Activated CD4-positive, alpha-beta T cell treated with anti-CD3 and anti-CD28 coated beads for 1 hour (primary cell): ENCODE results near the gene PAM16.
"Not testable (repeated sequence)": the region's sequence is repeated elsewhere in the genome, so short reads cannot be mapped to it uniquely, and the experiment has no call there.

Source experiments
- DNase-seq: peaks from one replicate; pipeline ENCODE4 v3.0.0-alpha.2; 2020

Gene PAM16

DNA sequence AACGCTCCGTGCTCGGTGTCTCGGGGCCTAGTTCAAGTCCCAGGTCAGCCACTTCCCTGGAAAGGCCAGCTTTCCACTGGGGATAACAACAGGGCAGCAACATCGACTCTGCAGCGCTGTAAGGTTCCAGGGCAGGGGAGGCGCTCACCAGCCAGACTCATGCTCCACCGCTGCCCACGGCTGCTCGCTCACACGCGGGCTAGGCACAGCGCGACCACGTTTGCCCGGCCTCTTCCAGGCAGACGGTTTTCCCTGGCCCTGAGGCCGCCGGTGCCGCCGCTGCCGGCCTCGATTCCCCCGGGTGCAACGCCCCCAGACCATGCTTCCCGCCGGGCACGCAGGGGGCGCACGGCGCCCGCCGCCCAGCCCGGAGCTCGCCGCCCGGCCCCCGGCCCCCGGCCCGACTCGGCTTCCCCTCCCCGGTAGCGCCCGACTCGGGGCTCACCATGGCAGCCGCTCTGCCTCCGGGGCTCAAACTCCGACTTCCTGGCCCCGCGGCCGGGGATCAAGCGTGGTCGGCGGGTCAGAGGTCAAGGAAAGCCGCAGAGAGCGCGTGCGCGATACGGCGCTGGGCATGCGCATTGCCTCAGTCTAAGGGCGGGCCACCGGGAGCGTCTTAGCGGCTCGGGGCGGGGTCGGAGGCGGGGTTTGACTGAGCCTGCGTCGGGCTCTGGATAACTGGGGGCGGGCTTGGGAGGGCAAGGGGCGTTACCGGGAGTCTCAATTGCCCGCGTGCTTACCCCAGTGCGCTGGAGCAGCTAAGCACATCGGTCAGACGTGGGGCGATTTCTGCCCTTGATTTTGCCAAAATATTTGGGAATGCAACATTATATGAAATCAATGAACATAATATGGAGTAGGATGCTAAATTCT, at the start of gene PAM16:
Gene PAM16, minus strand, starts transcription at position 535 of the 873 bp plus-strand sequence. Its CDS starts 87 bp downstream, at position 448.
- peak; percentile 96 for DNase-seq

DNA sequence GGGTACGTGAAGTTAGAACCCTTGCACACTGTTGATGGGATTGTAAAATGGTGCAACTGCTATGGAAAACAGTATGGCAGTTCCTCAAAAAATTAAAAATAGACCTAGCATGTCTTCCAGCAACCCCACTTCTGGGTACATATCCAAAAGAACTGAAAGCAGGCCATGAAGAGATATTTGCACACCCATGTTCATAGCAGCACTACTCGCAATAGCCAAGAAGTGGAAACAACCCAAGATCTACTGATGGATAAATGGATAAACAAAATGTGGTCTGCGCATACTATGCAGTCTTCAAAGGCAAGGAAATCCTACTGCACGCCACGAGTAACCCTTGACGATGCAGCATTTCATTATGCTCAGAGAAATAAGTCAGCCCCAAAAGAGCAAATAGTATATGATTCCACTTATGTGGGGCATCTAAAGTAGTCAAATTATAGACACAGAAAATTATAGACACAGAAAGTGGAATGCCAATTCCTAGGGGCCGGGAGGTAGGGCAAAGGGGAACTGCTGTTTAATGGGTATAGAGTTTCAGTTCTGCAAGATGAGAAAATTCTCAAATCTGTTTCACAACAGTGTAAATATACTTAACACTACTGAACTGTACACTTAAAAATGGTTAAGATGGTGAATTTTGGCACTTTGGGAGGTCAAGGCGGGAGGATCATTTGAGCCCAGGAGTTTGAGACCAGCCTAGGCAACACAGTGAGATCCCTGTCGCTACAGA, 48.0 kb upstream of the PAM16 start:
- no peak for DNase-seq

DNA sequence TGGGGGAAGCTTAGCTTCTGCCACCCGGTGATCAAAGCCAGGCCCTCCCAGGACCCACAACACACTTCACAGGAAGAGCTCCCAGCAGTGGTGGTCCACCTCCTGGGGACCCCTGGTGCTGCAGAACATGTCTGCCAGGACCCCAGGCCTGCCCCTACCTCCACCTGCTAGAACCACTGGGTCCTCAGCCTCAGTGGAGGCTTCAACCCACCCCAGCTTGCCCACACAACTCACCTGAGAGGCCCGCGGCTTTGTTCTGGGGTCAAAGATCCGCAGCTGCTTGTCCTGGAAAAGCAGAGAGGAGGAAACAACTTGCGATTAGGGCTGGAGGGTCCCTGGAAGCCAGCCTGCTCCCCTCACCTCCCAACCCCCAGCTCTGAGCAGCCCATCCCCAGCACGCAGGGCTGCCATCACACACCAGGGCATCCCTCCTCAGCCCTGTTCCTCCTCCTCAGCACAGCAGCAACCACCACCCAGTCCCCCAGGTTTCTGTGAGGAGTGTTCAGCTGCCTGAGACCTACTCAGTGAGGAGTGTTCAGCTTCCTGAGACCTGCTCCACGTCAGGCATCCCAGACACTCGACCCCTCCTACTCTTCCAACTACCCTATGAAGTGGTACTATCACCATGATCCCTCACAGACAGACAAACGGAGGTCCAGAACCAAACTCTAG, 44.1 kb upstream of the PAM16 start:
- DNase-seq, result no peak

DNA sequence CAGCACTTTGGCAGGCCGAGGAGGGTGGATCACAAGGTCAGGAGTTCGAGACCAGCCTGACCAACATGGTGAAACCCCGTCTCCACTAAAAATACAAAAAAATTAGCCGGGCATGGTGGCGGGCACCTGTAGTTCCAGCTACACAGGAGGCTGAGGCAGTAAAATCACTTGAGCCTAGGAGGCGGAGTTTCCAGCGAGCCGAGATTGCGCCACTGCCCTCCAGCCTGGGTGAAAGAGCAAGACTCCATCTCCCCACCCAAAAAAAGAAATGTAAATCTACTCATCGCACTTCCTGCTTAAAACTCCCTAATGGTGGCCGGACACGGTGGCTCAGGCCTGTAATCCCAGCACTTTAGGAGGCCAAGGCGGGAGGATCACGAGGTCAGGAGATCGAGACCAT, 42.7 kb upstream of the PAM16 start:
- not testable (repeated sequence) for DNase-seq

DNA sequence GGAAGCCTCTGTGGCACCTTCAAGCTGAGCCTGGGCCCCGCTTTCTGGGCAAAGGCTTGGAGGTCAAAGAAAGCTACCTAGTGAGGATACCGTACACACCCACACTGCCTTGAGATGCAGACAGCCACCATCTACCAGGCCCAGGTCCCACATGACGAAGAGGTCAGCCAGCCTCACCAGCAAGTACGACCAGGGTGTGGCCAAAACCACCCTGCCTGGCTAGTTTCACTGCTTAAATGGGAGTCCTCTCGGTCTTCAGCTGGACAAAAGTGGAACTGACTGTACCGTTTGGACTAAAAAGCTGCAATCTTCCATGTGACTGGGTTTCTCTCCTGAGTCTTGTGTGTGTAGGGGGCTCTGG, 42.1 kb upstream of the PAM16 start:
- no peak for DNase-seq

DNA sequence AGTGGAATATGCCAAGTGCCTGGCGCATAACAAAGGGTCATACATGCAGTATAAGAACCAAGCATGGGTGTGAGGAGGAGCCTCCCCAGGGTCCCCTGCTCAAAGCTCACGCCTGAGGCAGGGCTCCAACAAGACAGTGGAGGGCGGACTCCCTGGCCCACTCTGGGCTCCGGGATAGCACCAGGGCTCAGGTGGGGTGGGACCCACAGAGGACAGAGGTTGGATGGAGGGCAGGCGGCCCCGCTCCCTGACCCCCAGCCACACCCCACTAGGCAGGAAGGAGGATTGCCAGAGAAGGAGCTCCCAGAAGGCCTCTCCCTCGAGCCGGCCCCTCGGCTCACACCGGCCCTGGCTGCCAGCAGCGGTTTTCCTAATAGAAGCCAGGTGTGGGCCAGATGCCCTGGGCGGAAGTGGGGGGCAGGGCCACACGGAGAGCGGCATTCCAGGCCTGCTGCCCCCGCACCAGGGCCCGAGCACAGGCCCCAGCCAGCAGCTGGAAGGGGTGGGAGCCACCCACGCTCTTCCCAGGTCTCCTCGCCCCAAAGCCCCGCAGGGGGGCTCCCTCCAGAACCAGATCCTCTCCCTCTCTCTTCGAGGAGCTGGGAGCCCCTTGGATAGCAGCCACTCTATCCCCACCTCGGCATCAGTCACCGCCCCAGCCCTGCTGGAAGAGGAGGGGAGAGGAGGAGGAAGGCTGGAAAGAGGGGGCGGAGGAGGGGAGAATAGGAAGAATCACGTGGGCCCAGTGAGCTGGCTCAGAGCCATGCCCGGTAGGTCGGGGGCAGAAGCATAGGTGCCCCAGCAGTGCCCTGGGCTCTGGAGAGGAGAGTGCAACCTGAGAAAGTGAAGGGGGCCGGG, 41.5 kb upstream of the PAM16 start:
- no peak for DNase-seq

DNA sequence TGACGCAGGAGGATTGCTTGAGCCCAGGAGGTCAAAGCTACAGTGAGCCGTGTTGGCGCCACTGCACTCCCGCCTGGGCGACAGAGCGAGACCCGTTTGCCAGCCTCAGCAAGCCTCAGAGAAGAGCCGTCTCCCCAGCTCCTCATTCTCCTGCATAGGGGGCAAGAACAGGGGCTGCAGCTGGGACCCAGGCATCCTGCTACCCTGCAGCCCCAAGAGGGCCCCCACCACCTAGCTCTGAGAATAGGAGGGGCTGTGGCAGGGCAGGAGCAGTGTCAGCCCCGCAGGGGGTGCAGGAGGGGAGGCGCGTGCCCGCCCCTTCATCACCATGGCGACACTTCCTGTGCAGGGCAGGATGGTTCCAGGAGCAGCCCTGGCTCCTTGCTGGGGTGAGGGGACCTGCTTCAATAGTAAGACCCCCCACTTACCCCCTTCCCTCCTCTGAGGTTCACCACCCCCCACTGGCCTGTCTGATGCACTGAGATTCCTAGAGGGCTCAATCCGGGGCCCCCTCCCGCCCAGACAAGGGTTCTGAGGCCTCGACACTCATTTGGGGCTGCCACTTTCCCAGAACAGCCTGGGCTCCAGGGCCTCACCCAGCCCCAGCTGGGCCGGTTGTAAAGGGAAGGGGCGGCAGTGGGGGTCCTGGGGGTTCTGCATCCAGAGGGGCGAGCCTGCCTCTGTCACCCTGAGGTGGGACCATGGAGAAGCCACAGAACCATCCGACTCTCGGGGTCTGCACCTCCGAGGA, 40.7 kb upstream of the PAM16 start:
- DNase-seq, result no peak

DNA sequence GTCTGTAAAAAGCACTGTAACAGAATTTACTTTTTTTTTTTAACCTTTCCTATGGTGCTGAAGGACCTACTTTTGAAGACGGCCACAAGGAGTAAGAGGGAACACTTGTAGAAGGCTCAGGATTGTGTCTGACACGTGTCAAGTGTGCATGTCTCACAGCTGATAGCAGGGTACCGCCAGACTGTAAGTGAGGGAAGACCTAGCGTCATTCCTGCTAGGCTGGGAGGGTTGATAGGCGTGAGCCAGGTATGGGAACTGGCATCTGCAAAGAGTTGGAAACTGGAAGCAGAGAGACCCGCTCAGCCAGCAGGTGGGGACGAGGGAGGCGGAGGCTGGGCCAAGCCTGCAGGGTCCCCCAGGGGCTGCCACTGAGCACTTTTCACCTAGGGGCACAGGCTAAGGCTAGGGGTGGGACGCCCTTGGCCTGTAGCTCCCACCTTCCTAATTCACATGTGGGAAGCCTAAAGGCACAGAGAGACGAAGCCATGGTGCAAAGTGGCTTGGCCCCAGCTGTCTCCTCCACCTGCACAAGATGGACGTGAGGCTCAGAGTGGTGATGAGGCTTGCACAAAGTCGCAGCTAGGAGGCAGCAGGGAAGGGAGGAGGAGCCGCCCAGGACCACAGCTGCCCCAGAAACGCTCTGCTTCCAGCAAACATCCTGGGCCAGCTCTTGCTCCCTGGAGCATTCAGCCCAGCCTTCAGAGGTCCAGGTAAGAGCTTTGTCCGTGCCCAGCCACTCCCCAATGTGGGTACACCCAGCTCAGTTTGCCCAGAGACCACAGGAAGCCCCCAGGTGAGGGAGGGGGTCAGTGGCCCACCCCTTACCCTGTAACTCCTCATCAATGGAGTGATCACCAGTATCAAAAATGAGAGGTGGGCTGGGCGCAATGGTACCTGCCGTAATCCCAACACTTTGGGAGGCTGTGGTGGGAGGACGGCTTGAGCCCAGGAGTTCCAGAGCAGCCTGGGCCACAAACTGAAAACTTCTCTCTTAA, 39.4 kb upstream of the PAM16 start:
- DNase-seq, result no peak

DNA sequence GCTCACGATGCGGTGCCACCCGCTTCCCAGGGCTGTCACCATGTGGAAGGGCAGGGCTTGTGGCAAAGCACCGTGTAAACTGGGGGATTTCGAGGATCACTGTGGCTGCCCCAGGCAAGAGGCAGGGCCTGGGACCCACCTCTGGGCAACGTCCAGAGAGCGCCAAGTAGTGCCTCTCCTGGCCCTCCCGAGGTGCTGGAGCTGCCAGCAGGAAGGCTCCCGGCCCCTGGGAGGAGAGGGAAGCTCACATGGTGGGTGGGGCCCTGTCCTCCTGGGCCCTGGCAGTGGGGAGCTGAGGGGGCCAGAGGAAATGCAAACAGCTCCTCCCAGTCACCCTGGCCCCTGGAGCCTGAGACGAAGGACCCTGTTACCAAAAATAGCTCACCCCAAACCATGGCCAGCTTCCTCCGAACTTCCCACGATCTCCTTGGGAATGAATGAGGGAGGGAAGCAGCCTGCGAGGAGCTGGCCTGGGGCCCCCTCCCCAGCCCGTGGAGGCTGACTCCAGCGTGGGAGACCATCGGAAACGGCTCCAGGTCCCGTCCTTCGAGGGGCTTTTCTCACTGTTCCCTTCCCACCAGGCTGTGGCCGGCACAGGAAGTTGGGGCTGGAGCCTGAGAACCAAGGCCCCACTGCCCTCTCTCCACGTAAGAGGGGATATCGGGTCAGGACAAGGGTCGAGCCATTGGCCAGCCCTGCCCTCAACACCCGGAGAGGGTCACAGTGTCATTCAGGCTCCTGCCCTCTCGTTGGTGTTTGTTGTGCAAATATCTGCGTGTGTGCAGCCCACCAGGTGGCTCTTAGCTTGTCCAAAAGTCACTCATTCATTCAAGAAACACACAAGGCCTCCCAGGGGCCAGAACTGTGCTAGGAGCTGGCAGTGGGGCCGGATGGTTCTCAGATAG, 38.2 kb upstream of the PAM16 start:
- no peak for DNase-seq

DNA sequence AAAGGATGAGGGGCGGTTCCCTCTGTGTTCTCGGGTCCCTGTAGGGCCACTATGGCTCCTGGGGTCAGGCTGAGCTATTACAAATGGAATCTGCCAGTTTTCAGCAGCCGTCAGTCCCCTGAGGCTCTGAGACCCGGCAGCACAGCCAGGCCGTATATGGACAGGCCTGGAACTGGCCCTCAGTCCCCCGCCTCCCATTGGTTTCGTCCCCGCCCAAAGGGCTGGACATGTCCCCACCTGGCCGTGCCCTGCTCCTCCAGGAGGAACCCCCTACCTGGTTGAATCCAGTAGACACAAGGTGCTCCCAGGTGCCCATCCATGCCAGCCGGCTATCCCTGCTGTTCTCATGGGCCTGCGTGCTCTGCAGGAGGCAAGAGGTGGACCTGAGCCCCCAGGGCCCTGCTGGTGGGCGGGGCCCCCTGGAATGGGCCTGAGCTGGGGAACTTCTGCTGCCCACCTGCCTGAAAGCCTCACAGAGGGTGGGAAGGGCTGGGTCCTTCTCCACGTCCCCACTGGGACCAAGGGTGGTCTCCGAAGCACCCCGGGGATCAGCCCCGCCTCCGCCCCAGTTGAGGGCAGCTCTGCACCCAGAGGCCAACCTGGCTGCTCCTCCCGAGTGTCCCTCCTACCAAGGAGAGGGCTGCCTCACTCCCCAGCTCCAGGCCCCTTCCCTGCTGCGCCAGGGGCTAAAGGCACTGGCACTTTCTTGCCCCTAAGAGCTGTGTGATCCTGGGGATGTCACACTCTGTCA, 37.3 kb upstream of the PAM16 start:
- no peak for DNase-seq

DNA sequence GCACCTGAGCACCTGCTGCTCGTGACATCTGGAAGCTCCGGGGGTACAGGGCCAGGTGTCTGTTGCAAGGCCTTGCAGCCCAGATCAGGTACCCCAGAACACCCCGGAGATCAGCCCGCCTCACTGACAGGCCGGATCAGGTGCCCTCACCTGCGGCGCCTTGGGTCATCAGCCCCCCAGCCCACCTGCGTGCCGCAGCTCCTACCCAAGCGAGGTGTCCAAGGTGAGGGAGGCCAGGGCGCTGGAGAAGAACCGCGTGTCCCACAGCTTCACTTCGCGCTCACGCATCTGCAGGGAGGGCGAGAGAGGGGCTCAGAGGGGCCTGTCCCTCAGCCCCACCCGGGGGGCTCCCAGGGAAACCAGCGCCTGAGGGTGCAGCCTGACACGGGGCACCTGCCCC, 36.7 kb upstream of the PAM16 start:
- DNase-seq, result no peak

DNA sequence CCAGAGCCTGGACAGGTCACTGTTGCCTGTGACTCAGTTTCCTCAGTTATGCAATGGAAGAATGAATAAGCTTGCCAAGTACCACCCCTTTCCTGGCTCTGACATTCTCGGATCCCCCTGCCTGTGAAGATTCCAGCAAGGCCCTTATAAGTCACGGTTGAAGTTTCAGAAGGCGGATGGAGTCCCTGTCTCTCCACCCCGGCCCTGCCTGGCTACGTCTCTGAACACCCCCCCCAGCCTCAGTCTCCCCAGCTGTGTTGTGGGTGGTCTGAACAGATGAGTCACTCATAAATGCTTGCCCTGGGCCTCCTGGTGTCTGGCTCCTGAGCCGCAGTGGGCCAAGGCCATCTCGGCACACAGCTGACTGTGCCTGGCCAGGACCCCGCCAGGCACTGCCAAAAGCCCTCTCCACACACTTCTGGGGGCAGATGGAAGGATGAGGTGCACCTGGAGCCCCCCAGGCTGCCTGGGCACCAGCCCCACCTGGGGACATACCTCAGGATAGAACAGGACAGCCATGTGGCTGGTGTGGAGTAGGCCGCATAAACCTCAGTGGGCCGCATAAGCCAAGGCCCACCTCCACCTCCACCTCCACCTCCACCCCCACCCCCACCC, 35.9 kb upstream of the PAM16 start:
- no peak for DNase-seq

DNA sequence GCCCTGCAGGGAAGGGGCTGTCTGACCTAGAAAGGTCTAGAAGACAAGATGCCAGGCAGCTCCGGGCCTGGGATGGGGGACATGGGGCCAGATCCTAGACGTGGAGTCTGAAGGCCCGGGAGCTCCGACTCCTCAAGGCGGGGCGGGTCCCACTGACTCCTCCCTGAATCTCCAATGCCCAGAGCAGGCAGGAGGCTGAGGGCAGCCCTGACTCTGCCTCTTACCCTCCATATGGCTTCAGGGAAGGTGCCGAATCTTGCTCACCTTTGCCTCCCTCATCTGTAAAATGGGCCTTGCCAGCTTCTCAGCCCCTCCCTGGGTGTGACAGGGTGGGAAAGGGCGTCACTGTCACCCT, 35.3 kb upstream of the PAM16 start:
- no peak for DNase-seq

DNA sequence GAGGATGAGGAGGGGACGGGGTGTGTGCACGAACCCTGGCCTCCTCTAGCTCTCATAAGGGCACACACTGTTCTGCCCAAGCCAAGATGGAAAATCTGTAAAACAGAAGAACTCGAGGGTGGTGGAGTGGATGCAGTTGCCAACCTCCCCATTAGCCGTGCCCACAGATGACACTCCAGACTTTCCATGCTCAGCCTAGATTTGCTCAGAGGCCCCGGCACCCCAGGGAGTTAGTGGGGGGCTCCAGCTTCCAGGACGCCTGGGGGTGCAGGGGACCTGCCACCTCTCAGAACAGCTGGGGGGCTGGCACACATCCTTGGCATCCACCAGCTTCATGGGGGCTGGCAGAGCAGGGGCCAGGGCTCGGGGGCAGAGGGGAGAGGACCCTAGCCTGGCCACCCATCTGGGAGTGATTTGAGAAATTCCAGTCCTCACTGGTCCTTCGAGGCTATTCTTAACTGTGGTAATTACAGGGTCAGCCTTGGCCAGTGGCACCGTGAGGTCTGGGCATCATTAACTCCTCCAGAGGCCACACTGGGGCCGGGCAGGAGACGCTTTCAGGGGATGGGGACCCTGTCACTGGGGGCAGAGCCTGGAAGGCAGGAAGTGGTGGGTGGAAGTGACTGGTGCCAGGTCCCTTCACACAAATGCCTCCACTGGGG, 34.8 kb upstream of the PAM16 start:
- DNase-seq, result no peak

DNA sequence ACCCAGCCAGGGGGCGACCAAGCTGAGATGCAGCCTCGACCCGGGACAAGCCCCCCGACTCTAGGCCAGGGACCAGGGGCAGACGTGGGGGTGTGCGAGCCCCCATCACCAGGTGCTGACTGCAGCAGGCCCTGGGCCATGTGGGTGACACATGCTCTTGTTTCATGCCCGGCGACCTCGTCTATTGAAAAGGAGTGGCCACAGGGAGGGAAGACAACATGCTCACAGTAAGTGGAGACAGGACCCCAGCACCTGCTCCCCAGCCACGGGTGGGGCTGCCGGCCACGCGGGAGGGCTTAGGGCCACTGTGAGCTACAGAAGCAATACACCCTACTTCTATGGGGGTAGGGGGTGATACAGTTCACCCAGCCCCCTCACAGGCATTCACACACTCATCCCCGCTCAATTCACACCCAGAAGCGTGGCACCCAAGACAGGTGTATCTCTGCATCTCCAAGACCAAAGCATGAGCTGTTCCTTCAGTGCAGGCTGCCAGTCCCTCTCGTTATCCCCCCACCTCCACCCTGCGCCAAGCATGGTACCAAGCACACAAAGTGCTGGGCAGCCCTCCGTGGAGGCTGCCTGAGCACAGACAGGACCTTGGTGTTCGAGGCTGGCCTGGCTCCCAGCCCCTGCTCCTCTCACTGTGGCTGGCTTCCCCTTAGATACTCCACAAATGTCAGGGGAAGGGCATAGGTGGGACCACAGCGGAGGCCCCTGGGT, 34.1 kb upstream of the PAM16 start:
- no peak for DNase-seq

DNA sequence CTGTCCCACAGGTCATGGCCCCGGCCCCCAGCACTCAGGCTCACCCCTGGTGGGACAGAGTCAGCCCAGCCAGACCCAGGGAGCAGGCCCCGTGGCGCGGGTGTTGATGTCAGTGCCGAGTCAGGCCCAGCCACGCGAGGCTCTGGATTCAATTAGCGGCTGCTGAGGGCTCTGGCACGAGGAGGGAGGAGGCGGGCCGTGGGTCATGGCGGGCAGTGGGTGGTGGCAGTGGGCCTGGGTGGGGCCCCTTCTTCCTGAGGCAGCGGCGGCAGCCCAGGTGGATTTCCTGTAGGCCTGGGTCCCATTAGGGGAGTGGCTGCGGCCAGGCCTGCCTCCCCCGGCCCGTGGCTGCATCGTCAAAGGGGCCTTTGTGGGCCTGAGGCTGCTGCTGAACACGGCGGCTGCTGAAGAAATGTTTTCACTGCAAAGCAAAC, 33.4 kb upstream of the PAM16 start:
- DNase-seq, result no peak
